ENCODE data around the gene TREH. TPM values are rescaled to one million over a fixed set of nuclear protein-coding genes. Genes with fewer than 3 reads are reported as not detected.

The TREH gene
- total RNA-seq, 1 experiment from 2014 or later, result 0.05 TPM

GRCh38 chr11:118607401-118608359, 71.8 kb downstream of the TREH start, which contains the start of gene PHLDB1:
PHLDB1 (plus strand) TSS chr11:118607615; CDS start chr11:118613837, 6,222 bp downstream.
- ChIA-PET POLR2A (no interaction called here), CTCF (interaction anchor here (0.5 to 2.2 kb wide), 6 partner anchors 13 to 59 kb away, joined by 4 to 14 read pairs (median 5); no protein-coding TSS in a partner anchor)
- intact Hi-C loops (cut with micrococcal nuclease; ENCODE audit: unreplicated experiment) (no loop called here), in situ Hi-C loops (cut with HindIII; ENCODE audit: low pct_unique_long_range_greater_than_20kb, low sequenced_read_pairs) (no loop called here)
- no peaks in the 10 kb centered on the region for H3K36me3 ChIP-seq (ENCODE audit: control insufficient read depth, insufficient read depth, low read length)
- peak; percentile 91 for TF ChIP-seq CTCF (IDR thresholded peaks at IDR 0.05)
- TF ChIP-seq POLR2AphosphoS5 (IDR thresholded peaks at IDR 0.05; ENCODE audit: low read depth, low read length), result no peak; the same call in 1 of the 2 replicates
- TF ChIP-seq, protein P1, sequence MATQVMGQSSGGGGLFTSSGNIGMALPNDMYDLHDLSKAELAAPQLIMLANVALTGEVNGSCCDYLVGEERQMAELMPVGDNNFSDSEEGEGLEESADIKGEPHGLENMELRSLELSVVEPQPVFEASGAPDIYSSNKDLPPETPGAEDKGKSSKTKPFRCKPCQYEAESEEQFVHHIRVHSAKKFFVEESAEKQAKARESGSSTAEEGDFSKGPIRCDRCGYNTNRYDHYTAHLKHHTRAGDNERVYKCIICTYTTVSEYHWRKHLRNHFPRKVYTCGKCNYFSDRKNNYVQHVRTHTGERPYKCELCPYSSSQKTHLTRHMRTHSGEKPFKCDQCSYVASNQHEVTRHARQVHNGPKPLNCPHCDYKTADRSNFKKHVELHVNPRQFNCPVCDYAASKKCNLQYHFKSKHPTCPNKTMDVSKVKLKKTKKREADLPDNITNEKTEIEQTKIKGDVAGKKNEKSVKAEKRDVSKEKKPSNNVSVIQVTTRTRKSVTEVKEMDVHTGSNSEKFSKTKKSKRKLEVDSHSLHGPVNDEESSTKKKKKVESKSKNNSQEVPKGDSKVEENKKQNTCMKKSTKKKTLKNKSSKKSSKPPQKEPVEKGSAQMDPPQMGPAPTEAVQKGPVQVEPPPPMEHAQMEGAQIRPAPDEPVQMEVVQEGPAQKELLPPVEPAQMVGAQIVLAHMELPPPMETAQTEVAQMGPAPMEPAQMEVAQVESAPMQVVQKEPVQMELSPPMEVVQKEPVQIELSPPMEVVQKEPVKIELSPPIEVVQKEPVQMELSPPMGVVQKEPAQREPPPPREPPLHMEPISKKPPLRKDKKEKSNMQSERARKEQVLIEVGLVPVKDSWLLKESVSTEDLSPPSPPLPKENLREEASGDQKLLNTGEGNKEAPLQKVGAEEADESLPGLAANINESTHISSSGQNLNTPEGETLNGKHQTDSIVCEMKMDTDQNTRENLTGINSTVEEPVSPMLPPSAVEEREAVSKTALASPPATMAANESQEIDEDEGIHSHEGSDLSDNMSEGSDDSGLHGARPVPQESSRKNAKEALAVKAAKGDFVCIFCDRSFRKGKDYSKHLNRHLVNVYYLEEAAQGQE (IDR thresholded peaks at IDR 0.05; ENCODE audit: insufficient read depth in 1 of 2, low read depth in 2 of 2, low read length in 1 of 2), result no peak
- no peak for TF ChIP-seq TCF7L2 (IDR thresholded peaks at IDR 0.05; ENCODE audit: low read depth, low read length)
- 0 out of 2 replicates have a peak, but pooled peaks have one; percentile 80 for TF ChIP-seq SIN3A (IDR thresholded peaks at IDR 0.05; ENCODE audit: borderline replicate concordance, insufficient read depth, low read depth, low read length)
- H3K9me3 ChIP-seq (ENCODE audit: control insufficient read depth, insufficient read depth, low read depth, low read length), result no peaks in the 10 kb centered on the region
- peaks cover 10% of the 10 kb centered on the region; the same call in 1 of the 2 replicates for H3K4me1 ChIP-seq (ENCODE audit: control insufficient read depth, insufficient read depth, low read length)
- ATAC-seq, result peak; percentile 71
- H3K4me3 ChIP-seq (ENCODE audit: low read depth in 2 of 2, low read length in 2 of 2), result peak within 1 kb of the TSS; percentile 69 to 83
- H3K27ac ChIP-seq (ENCODE audit: low read length), result peak within 1 kb of the TSS; percentile 80
- no TSS peak for BruUV-seq (replicated peaks)
- DNase-seq (ENCODE audit: low read depth, low spot score), result no peak
- H3K27me3 ChIP-seq (ENCODE audit: control insufficient read depth, insufficient read depth, low read length), result no peaks in the 10 kb centered on the region

Small RNA genes lying within 50 kb of the gene (microRNA-seq; reads per million reads assigned to microRNA genes)
- 1.3 reads per million for gene MIR6716 (ENCODE audit: unreplicated experiment)

Other genes with a start within 250 kb of the TREH start
- gene KMT2A, start 243.2 kb downstream of the TREH start, total RNA-seq (2021; ENCODE audit: unreplicated experiment), result 139 TPM
- 1.2 TPM for gene TTC36, start 152.2 kb downstream of the TREH start, total RNA-seq (2021; ENCODE audit: unreplicated experiment)
- gene TMEM25, start 148.5 kb downstream of the TREH start, total RNA-seq (2021; ENCODE audit: unreplicated experiment), result 6.7 TPM
- gene IFT46, start 113.7 kb downstream of the TREH start, total RNA-seq (2021; ENCODE audit: unreplicated experiment), result 2.5 TPM
- 197 TPM for gene ARCN1, start 107.2 kb downstream of the TREH start, total RNA-seq (2021; ENCODE audit: unreplicated experiment)
- gene PHLDB1, start 72.0 kb downstream of the TREH start, total RNA-seq (2021; ENCODE audit: unreplicated experiment), result 97.7 TPM
- gene DDX6, start 111.5 kb upstream of the TREH start, total RNA-seq (2021; ENCODE audit: unreplicated experiment), result 155 TPM
- not detected for gene CXCR5, start 204.2 kb upstream of the TREH start, total RNA-seq (2021; ENCODE audit: unreplicated experiment)
- gene BCL9L, start 246.3 kb upstream of the TREH start, total RNA-seq (2021; ENCODE audit: unreplicated experiment), result 234 TPM